GM19099 (cell line): ENCODE results near the gene RGS14.
A peak's percentile ranks its signal among the peaks of the same experiment; 100 is the strongest.

Experiments used
- POLR2A ChIP-seq: IDR thresholded peaks from 3 replicates; pipeline ENCODE4 v1.6.1; 2011; ENCODE audit warnings: low read depth; ENCODE audit not compliant: insufficient read length; ENCODE audit errors: extremely low read depth

Gene RGS14

DNA sequence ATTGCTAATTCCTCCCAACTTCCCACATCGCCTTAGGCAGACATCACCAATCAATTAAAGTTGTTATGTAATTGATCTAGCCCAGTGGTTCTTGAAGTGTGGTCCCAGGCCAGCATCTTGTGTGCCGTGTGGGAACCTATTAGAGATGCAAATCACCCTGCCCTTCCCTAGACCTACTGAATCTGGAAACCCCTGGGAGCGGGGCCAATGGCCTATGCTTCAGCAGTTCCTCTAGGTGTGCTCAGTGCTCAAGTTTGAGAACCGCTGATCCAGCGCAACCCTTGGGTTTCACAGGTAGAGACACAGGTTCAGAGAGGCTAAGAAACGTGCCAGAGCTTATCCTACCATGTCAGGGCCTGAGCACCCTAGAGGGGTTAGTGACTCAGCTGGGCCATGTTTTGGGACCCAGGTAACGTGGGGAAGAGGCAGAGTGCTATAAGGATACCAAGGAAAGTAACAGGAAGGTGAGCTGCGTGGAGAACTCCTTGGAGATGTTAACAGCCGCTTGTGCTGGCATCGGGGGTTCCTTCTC, 30.9 kb downstream of the RGS14 start:
- no peak for TF ChIP-seq POLR2A

DNA sequence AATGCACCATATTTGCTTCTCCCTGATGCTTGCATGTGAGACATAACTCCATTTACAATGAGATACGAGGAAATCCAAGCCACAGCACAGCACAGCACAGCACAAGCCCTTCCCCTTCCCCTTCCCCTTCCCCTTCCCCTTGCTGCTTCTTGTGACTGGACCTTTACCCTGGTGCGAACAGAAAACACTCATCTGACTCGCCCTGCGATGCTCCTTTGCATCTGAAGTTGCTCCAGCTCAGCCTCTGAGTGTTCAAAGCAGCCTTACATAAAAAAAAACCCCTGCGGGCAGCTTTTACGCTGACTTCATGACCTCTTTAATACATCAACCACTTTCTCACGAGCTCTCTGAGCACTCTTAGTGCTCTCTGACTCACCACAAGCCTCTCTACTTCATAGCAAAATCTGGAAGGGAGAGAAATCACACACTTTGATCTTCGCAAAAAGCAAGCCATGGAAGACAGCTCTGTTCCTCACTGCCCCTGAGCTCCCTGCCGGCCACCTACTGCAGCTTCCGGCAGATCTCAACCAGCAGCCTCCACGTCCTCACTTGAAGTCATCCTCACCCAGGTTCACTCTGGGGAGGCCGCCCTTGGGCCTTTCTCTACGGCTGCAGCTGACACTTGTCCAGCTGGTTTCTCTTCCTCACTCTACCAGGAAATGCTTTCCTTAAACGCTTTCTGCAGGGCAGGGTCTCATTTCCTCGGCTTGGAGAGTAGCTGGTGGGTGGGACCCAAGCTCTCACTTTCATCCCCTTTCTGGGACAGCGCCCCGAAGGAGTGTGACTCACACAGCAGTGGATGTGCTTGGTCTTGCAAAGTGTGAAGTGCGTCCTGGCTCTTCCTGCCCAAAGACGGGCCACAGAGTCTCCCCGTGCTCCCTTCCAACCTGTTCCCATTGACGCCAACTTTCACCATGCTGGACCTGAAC, 31.8 kb downstream of the RGS14 start:
- TF ChIP-seq POLR2A: peak; percentile 29

DNA sequence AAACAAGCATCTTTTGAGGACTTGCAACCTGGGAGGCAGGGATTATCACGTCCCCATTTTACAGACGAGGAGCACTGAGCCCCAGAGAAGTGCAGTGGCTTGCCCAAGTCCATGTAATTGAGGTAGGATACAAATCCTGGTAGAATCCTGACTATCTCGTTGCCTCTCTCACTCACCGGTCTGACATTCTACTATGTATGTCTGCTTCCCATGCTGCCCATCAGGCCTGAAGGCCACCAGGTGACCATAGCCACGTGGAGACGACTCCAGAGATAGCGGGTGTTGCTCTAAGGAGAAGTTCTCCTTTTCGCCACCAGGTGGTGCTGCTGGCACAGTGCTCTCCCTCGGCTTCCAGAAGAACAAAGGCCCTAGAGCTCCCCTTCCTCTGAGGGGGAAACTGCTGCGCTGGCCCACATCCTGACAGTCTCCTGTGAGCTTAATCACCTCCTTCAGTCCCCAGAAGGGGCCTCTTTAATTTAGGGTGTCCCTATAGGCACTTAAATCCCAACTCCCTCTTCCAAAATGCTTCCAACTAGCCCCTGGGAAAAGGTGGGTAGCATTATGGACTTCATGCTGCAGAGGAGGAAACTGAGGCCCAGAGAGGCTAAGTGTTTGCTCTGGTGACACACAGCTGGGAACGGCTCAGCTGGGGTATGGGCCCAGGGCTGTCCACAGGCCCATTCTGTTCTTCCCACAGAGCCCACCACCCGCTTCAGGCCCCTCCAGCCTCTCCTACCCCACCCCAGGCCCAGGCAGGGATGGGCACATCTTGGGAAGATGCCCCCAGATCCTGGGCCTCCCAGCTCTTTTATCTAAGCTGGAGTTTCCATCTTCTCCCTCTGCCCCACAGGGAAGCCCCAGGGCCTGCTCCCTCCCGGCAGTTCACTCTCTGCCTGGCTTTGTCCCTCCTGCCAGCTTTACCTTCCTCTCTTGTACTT, 32.9 kb downstream of the RGS14 start:
- TF ChIP-seq POLR2A: no peak

DNA sequence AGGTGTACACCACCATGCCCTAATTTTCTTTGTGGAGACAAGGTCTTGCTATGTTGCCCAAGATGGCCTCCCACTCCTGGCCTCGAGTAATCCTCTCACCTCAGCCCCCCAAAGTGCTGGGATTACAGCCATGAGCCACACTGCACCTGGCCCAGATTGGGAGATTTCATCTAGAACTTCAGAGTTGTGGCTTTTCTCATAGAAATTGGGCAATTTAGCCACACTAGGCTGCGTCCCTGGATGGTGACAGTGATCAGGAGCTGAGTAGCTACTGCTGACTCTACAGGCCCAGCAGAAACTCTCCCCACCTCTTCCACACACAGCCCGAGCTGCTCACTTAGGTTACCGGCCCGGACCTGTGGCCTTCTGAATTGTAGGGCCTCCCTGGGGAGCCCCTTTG, 35.0 kb downstream of the RGS14 start:
- no peak for TF ChIP-seq POLR2A

DNA sequence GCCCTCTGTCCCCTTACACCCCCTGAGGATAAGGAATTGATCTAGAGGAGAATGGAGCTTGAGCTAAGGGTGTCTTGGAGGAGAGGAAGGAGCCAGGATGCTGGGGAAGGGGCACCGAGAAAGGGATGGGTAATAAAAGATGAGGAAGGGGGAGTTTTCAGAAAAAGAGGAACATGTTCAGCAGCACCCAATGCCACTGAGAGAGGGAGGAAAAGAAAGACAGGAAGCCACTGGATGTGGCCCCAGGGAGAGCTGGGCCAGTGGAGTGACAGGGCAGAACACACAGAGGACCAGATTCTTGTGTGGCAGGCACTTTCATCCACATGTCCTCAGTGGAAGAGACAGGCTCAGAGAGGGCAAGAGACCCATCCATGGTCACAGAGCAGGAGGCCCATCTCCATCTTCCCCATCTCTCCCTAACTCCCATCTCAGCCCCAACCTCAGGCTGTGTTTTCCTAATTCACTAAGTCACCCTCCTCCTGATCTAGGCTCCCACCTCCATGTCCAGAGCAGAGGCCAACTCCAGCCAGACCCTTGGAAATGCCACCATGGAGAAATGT, 35.6 kb downstream of the RGS14 start:
- TF ChIP-seq POLR2A: no peak

DNA sequence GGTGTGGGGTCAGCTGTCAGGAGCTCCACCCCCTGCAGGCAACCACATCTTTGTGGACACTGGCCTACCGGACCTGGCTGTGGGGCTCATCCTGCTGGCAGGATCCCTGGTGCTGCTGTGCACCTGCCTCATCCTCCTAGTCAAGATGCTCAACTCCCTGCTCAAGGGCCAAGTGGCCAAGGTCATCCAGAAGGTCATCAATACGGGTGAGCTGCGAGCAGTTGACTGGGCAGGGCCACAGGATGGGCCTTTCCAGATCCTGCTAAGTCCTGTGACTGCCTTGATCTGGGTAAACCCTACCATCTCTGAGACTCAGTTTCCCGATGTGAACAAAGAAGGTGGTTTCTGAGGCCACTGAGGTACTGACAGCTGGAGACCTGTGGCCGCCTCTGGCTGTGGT, 36.3 kb downstream of the RGS14 start:
- no peak for TF ChIP-seq POLR2A

DNA sequence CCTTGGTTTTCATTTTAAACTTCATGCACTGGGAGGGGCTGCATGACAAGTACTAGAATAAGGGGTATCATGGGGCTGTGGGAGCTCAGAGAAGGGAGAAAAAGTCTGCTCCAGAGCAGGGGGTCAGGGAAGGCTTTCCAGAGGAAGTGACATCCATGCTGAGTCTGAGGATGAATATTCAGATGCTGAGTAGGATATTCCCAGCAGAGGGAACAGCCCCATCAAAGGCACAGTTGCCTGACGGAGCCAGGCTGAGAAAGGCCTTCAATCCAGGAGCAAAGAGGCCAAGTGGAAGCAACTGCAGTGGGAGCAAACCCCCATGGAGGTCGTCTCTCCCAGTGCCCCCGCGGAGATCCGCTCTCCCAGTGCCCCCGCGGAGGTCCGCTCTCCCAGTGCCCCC, 38.4 kb downstream of the RGS14 start:
- TF ChIP-seq POLR2A: no peak

DNA sequence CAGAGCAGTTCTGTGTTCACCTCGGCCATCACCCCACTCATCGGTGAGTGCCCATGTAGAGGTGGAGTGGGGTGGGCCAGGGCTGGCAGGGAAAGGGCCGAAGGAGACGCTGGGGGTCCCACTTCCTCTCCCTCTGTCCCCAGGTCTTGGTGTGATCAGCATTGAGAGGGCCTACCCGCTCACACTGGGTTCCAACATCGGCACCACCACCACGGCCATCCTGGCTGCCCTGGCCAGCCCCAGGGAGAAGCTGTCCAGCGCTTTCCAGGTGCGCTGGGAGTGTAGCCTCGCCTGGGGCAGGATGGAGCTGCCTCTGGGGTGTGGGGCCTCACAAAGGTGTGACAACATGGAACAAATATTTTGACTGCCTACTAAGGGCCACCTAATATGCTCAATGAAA, 39.1 kb downstream of the RGS14 start:
- TF ChIP-seq POLR2A: no peak

DNA sequence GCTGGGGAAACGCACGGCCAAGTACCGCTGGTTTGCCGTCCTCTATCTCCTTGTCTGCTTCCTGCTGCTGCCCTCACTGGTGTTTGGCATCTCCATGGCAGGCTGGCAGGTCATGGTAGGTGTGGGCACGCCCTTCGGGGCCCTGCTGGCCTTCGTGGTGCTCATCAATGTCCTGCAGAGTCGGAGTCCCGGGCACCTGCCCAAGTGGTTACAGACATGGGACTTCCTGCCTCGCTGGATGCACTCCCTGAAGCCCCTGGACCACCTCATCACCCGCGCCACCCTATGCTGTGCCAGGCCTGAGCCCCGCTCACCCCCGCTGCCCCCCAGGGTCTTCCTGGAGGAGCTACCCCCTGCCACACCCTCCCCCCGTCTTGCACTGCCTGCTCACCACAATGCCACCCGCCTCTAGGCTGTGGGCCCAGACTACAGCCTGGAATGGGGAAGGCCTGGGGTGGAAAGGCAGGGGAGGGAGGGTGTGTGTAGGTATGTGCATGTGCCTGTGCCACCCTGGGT, 40.2 kb downstream of the RGS14 start:
- TF ChIP-seq POLR2A: no peak

DNA sequence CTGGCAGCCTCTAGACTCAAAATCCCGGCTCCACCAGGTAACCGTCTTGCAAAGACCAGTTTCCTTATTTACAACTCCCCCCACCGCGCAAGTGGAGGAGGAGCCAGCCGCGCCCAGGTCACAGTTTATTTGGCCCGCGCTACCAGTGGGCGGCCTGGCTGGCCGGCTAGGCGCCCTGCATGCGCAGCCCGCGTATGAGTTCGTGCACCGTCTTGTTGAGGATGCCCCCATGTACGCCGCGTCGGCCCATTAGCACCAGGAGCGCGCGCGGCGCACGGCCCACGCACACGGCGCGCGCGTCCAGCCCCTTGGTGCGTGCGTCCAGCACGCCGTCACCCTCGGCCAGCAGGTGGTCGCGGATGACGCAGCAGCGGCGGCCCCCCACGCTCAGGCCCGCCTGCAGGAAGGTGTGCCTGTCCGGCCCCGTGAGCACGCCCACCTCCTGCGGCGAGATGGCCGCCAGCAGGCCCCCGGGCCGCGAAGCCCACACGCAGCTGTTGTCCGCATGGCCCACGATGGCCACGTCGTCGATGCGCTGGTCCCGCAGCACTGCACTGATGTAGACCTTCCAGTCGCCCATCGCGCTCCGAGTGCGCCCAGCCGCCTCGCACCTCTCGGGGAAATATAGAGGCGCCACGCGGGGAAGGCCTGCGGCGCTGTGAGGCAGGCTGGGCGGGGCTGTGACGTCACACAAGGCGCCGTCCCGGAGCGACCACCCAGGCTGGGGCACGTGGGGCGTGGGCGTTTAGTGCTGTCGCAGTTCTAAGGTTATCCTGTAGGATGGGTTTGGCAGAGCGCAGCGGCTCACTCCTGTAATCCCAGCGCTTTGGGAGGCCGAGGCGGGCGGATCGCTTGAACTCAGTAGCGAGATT, 42.5 kb downstream of the RGS14 start, which contains the start of gene PFN3:
Gene PFN3, minus strand, starts transcription at position 665 of the 872 bp plus-strand sequence. Its CDS starts 85 bp downstream, at position 580.
- TF ChIP-seq POLR2A: no peak

DNA sequence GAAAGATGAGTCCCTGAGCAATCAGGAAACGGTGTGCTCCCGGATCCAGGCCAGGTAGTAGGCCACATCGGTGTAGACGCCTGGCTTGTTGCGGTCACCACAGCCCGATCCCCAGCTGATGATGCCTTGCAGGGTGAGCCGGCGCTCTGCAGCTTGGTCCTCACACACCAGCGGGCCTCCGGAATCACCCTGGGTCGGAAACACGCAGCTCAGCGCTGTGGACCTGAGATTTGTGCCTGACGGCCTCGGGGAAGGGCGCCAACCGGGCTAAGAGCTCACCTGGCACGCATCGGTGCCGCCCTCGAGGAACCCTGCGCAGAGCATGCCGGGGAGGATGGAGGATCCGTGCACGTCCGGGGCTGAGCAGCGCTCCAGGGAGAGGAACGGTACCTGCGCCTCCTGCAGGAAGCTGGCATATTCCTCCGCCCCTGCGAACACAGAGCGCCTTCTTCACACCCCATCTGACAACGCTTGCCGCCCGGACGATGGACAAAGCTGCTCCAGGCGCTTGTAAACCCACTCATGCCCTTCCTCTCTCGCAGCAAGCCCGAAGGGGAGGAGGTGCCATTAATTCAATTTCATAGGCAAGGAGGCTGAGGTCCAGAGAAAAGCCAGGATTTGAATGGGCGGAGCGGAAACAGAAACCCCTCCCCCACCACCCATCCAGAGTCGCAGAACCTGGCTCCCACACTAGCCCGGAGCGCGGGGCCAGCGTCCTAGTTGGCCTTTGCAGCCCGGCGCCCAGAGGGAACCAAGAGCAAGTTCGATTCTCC, 44.7 kb downstream of the RGS14 start:
- TF ChIP-seq POLR2A: no peak

DNA sequence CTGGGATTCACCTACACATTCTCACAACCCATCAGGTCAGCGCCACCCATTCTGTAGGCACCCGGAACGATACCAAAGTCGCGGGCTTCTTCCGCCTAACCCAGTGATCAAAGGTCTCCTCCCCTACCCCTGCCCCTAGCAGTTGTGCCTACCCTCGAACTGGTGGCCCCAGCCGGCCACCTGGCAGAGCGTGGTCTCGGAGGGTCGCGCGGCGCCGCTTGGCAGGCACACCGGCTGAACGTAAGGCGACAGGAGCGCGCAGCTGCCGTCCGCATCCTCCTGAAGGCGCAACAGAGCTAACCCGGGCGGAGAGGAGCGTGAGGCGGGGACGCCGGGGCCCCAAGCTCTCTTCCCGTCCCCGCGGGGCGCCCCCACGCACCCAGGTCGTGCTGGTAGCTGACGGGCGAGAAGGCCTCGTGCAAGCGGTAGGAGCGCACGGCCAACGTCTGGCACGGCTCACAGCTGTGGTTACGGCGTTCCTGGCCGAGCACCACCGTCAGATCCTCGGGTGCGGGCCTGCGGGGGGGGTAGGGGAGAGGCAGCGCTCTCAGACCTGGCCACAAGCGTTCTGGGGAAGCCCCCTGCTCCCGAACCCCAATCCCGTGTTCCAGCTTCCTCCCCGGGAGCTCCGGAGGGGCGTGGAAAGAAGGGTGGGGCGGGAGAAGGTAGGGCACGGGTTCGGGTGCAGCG, 45.5 kb downstream of the RGS14 start:
- TF ChIP-seq POLR2A: no peak
